ENCODE results near the gene LYVE1. TPM values are rescaled to one million over a fixed set of nuclear protein-coding genes. Genes with fewer than 3 reads are reported as not detected.

The LYVE1 gene
- total and polyA plus RNA-seq, 2 of the 13 experiments (the other 11 are each of a cell fraction or from before 2014, with no cell fraction given), result 1.2 to 1.4 TPM

DNA sequence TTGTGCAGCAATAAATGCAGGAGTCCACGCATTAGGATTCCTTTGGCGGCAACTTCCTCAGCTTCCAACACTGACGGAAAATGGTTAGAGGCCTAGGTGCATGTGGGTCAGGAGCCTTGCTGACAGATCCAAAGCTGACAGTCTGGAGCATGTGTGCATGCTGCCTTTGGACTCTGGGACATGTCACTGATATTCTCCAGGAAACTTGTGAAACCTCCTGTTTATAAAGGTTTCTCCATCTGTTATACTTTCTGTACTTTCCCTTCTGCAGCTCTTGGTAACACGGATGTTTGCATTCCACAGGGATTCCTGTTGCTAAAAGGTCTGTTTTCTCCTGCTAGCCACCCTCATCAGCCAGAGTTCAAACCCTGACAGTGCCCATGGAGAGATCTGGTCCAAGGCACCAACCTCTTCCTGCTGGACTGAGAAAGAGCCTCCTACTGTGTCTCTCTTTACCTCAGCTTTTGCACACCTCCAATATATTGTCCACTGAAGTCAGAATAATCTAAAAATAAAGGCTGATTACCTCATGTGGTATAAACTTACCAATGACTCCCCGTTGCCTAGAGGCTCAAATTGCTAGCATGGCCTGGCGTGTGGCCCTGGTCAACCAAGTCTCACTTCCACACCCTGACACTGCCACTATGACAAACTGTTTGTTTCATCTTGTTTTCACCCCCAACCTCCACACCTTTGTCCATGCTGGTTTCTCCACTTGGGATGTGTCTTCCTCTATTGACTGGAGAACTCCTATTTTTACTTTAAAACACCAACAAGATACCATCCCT is 31.1 kb upstream of the LYVE1 start (continued):
- TF ChIP-seq, protein P1, sequence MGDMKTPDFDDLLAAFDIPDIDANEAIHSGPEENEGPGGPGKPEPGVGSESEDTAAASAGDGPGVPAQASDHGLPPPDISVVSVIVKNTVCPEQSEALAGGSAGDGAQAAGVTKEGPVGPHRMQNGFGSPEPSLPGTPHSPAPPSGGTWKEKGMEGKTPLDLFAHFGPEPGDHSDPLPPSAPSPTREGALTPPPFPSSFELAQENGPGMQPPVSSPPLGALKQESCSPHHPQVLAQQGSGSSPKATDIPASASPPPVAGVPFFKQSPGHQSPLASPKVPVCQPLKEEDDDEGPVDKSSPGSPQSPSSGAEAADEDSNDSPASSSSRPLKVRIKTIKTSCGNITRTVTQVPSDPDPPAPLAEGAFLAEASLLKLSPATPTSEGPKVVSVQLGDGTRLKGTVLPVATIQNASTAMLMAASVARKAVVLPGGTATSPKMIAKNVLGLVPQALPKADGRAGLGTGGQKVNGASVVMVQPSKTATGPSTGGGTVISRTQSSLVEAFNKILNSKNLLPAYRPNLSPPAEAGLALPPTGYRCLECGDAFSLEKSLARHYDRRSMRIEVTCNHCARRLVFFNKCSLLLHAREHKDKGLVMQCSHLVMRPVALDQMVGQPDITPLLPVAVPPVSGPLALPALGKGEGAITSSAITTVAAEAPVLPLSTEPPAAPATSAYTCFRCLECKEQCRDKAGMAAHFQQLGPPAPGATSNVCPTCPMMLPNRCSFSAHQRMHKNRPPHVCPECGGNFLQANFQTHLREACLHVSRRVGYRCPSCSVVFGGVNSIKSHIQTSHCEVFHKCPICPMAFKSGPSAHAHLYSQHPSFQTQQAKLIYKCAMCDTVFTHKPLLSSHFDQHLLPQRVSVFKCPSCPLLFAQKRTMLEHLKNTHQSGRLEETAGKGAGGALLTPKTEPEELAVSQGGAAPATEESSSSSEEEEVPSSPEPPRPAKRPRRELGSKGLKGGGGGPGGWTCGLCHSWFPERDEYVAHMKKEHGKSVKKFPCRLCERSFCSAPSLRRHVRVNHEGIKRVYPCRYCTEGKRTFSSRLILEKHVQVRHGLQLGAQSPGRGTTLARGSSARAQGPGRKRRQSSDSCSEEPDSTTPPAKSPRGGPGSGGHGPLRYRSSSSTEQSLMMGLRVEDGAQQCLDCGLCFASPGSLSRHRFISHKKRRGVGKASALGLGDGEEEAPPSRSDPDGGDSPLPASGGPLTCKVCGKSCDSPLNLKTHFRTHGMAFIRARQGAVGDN (CRISPR knock-in tag; IDR thresholded peaks at IDR 0.05), result no peak
- TF ChIP-seq MAFK (conservative IDR thresholded peaks at IDR 0.05 in 1 of 2, IDR thresholded peaks at IDR 0.05 in 1 of 2; ENCODE audit: low read length in 2 of 2) (no peak), CREB1 (IDR thresholded peaks at IDR 0.05) (no peak), CREB1 (CRISPR knock-in tag; IDR thresholded peaks at IDR 0.05) (no peak), ZNF788 (CRISPR knock-in tag; IDR thresholded peaks at IDR 0.05; ENCODE audit: borderline replicate concordance) (no peak), ZSCAN31 (CRISPR knock-in tag; IDR thresholded peaks at IDR 0.05; ENCODE audit: low read depth) (no peak), ZNF614 (CRISPR knock-in tag; IDR thresholded peaks at IDR 0.05; ENCODE audit: borderline replicate concordance) (peak; percentile 65; the same call in 1 of the 2 replicates), ZNF768 (CRISPR knock-in tag; IDR thresholded peaks at IDR 0.05) (no peak), ZNF616 (CRISPR knock-in tag; IDR thresholded peaks at IDR 0.05; ENCODE audit: low read depth) (no peak), ZEB1 (IDR thresholded peaks at IDR 0.05; ENCODE audit: insufficient replicate concordance, low read depth) (no peak), HIVEP1 (CRISPR knock-in tag; IDR thresholded peaks at IDR 0.05) (no peak), ZNF790 (CRISPR knock-in tag; IDR thresholded peaks at IDR 0.05; ENCODE audit: borderline replicate concordance) (no peak), ETV5 (CRISPR knock-in tag; IDR thresholded peaks at IDR 0.05; ENCODE audit: borderline replicate concordance) (peak; percentile 45; the same call in 1 of the 2 replicates), ZNF20 (CRISPR knock-in tag; IDR thresholded peaks at IDR 0.05) (no peak), ZSCAN20 (CRISPR knock-in tag; IDR thresholded peaks at IDR 0.05; ENCODE audit: borderline replicate concordance) (no peak), NFKB2 (CRISPR knock-in tag; IDR thresholded peaks at IDR 0.05; ENCODE audit: borderline replicate concordance) (no peak)
- TF ChIP-seq, protein P2, sequence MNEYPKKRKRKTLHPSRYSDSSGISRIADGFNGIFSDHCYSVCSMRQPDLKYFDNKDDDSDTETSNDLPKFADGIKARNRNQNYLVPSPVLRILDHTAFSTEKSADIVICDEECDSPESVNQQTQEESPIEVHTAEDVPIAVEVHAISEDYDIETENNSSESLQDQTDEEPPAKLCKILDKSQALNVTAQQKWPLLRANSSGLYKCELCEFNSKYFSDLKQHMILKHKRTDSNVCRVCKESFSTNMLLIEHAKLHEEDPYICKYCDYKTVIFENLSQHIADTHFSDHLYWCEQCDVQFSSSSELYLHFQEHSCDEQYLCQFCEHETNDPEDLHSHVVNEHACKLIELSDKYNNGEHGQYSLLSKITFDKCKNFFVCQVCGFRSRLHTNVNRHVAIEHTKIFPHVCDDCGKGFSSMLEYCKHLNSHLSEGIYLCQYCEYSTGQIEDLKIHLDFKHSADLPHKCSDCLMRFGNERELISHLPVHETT (CRISPR knock-in tag; conservative IDR thresholded peaks at IDR 0.05), result no peak
- TF ChIP-seq, protein P3, sequence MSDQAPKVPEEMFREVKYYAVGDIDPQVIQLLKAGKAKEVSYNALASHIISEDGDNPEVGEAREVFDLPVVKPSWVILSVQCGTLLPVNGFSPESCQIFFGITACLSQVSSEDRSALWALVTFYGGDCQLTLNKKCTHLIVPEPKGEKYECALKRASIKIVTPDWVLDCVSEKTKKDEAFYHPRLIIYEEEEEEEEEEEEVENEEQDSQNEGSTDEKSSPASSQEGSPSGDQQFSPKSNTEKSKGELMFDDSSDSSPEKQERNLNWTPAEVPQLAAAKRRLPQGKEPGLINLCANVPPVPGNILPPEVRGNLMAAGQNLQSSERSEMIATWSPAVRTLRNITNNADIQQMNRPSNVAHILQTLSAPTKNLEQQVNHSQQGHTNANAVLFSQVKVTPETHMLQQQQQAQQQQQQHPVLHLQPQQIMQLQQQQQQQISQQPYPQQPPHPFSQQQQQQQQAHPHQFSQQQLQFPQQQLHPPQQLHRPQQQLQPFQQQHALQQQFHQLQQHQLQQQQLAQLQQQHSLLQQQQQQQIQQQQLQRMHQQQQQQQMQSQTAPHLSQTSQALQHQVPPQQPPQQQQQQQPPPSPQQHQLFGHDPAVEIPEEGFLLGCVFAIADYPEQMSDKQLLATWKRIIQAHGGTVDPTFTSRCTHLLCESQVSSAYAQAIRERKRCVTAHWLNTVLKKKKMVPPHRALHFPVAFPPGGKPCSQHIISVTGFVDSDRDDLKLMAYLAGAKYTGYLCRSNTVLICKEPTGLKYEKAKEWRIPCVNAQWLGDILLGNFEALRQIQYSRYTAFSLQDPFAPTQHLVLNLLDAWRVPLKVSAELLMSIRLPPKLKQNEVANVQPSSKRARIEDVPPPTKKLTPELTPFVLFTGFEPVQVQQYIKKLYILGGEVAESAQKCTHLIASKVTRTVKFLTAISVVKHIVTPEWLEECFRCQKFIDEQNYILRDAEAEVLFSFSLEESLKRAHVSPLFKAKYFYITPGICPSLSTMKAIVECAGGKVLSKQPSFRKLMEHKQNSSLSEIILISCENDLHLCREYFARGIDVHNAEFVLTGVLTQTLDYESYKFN (CRISPR knock-in tag; conservative IDR thresholded peaks at IDR 0.05), result peak; percentile 65
- TF ChIP-seq, protein P4, sequence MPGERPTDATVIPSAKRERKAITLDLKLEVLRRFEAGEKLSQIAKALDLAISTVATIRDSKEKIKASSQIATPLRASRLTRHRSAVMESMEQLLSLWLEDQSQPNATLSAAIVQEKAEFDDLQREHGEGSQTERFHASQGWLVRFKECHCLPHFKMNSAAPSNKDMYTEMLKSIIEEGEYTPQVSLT (CRISPR knock-in tag; IDR thresholded peaks at IDR 0.05; ENCODE audit: borderline replicate concordance, low read depth), result no peak

Measured in HepG2 (cell line).